Right forelimb (tissue), 1 donor: ENCODE results near the gene FBXL15.
A peak's percentile ranks its signal among the peaks of the same experiment; 100 is the strongest.

Experiments used
- DNase-seq: peaks from one replicate; pipeline ENCODE4 v3.0.0-alpha.2; 2018

FBXL15 gene

DNA sequence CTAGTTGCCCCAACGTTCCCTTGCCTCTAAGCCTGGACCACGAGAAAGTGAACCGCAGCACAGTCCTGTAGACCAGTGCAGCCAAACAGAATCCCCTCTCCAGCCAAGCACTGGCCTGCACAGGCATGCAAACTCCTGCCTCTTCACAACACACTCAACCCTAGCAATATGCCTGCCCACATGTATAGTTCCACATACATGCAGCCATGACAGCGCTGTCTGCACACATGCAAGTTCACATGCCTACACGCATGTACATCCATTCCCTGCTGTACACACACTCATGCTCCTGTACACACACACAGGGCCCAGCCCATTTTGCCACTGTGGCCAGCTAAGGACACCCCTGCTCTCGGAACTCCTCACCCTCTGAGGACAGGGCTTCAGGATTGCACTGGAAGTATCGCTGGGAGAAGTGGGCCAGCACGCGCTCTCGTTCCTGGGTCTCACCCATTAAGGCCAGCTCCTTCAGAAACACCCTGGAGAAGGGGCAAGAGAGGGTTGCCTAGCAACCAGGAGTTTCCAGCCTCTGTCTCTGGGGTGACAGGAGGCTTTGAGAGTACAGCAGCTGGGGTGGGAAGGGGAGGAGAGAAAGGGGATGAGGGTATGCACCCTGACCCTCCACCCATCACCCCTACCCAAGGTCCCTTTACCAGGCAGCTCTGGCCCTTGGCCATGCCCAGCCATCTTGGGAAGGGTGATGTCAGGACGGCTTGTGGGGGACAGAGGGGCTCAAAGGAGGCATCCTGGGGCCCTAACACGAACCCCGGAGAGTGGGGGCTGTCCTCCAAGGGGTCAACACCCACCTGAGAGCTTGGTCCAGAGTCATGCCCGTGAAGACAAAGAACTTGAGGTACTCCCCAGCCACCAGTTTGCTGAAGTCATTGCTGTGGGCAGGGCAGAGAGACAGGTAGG is 9.0 kb upstream of the FBXL15 start:
- DNase-seq, result no peak

DNA sequence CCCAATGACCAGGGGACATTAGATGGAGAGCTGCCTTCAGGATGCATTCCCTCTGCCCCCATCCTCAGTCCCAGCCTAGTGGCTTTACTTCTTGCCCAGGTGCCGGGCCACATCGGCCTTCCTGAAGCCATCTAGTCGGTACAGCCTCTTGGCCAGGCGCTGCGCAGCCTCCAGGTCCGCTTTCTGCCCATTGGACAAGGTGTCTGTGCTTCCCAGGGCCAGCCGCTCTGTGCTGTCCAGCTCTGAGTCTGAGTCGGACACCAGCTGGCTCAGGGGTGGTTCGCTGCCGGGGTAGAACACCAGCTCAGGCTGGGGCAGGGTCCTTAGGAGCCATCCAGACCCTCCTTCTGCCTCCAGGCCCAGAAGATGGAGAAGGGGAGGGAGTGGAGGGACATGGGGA is 8.3 kb upstream of the FBXL15 start:
- no peak for DNase-seq

DNA sequence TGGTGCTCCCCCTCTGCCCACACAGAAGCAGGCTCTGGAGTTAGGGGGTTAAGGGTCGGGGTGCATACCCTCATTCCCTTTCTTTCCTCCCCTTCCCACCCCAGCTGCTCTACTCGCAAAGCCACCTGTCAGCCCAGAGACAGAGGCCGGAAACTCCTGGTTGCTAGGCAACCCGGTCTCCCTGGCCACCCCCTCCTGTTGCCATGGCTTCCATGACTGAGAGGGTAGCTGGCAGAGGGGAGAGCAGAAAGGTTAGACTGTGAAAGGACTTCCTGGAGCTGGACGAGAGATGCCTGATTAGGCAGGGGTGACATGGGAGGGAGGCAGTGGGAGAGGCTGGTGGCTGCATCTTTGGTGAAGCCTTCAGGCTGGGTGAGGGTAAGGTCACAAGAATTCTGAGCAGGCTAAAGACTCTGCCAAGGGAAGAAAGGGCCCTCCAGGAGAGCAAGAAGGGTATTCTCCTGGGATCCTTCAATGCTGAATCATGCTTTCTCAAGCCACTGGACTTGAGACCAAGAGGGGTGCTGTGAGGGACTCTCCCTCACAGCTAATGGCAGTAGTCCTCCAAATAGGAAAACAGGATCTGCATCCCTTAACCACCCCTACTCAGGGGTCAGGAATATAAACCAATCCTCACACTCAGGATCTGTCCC is 7.5 kb upstream of the FBXL15 start:
- no peak for DNase-seq

DNA sequence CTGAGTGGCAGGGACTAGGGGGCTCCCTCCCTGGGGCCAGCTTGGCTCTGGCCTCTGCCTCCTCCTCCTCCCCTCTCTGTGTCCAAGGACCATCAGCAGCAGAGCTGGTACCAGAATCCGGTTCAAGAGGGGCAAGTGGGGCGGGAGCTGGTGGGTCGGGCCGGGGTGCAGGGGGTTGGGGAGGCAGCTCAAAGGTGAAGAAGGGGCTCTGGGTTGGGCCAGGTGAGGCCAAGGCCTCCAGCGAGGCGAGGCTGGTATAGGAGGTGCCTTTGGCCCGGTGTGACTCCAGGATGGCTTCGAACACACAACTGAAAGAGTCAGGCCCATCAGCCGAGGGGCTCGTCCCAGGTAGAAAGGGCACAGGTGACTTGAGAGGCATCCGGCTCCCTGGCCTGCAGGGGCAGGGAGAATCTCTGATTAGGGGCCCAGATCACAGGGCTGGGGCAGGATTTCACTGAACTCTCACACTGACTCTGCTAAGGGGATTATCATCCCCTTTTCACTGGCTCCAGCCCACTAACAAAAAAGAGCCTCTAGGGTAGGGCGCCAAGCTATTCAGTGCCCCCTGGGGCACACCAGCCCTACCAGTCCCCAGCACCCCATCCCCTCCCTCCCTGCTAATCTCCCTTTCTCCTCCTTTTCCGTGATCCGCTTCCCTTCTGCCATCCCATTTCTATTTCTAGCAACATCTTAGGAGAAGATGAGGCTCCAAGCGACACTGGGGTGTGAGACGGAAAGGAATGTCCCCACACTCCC is 6.7 kb upstream of the FBXL15 start:
- DNase-seq, result no peak

DNA sequence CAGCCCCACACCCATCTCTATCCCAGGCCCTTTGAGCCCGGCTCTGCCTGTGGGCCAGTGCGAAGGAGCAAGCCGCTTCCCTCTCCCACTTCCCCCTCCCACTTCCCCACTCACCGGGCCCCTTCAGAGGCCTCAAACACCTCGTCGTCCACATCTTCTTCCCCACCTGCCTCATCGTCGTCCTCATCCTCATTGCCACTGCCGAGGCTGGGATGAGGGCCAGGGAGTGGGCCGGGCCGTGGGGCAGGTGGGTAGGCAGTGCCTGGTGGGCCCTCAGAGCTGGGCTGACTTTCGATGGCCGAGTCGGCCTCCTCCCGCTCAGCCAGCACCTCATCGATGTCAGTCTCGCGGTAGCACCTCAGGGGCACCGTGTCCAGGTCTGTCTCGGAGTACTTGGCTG is 5.9 kb upstream of the FBXL15 start:
- DNase-seq, result no peak

DNA sequence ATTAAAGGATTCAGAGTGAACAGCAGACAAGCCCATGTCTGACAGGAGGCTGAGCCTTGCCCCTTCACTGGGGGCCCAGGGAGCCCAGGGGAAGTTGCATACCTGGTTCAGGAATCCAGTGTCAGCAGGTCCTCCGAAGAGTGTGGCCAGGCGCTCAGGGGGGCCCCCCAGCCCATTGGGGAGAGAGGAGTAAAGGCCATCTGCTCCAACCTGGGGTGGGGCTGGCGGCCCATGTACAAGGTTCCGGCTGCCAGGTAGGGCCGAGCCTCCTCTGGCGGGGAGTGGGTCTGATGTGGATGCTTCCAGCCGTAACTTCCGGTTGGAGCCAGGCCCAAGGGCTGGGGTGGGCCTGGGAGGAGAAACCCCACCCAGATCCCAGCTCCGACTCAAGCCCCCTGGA is 4.4 kb upstream of the FBXL15 start:
- DNase-seq, result no peak

DNA sequence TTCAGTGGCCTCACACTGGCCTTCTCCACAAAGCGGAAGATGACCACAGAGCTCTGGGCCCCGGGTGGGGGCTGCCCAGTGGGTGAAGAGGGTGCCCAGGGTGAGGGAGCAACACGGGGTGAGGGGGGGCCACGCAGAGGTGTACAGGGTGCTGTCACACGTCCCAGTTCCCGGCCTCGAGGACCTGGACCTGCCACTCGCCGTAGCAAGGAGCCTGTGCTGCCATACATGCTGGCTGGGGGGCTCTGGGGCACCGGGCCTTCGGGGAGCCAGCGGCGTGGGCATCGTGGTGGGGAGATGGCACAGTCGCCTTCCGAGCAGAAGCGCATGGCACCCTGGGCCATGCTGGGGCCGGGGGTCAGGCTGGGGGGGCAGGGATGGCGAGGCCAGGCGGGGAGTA is 3.9 kb upstream of the FBXL15 start:
- no peak for DNase-seq

DNA sequence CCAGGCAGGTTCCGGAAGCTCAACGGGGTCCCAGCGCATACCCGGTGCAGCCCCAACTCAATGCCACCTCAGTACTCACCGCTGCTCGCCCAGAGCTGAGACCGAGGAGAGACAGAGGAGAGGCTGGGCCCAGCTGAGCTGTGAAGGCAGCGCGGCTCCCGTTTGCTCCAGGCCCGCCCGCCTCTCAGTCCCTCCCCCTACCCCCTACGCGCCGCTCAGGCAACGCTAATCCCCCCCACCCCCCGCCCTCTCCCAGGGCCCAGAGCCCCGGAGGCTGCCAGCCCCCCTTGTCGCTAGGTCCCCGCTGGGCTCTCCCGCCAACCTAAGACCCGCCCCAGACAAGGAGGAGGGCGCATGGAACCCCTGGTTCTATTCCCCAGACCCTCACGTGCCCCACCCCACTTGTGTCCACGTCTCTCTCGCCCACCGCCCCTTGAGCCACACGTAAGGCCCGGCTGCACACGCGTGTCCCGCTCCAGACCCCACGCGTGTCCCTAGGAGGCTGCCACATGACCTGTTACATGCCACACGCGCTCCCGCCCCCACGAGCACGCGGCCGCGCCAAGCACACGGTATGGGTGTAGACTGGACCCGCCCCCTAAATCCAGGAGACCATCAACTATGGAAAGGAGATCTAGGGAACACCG is 1.9 kb upstream of the FBXL15 start, which contains the start of gene PSD:
PSD (minus strand) TSS at position 164 of the 647 bp plus-strand sequence. CDS start 1,747 bp downstream, outside the sequence.
- DNase-seq, result no peak

DNA sequence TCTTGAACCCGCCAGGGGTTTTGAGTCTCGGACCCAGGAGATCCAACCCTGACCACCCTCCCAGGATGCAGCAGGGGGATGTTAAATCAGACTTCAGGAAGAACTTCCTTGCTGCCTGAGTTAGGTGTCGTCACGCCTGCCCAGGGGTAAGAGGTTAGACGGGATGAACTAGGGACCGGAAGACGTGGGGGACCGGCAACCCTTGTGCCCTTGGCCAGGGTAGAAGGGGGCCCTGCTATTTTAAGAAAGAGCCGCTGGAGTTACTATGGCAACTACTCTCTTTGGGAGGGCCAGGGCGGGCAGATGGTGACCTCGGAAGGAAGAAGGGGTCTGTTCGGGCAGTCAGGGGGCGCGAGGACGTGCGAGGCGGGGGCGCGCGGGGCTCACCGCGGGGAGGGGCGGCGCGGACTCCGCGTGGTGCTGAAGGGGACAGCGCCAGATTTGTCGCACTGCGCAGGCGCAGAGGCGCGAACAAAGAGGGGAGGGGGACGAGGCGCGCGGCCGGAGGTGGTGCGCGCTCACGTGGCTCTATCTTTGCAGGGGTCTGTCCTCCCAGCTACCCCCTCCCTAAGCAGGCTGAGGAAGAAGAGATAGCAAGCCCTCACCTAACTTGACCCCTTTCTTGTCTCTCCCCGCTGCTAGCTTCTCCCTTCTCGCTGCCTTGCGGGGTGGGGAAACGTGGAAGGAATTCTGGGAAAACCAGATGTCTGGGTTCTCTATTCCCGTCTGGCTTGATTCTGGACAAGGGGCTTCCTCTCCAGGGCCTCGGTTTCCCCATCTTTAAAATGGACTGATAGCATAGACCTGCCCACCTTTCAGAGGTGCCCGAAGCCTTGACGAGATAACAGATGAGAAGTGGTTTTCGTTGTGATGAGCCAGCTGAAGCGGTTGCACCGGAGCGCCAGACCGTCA is 1.1 kb upstream of the FBXL15 start:
- peak; percentile 79 for DNase-seq

DNA sequence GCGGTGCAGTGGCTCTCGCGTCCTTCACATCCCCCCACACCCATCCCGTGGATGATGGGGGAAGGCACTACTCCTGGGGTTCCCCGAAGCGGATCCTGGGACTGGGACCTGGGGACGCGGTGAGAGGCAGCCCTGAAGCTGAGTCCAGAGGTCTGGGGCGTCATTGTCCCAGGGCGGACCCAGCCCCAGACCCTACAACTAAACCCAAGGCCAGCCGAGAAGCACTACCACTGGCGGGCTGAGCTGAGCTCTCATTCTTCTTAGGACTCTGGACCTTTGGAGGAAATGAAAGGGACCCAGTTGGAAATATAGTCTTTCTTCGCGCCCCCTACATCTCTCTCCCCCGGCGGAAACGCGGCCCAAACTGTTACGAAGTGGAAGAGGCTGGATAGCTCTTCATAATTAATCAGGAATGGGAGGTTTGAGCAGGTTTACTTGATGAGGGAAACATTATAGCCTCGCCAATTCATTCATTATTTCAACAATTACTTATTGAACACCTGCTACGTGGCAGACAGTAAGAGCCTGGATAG is 389 bp upstream of the FBXL15 start:
- no peak for DNase-seq

DNA sequence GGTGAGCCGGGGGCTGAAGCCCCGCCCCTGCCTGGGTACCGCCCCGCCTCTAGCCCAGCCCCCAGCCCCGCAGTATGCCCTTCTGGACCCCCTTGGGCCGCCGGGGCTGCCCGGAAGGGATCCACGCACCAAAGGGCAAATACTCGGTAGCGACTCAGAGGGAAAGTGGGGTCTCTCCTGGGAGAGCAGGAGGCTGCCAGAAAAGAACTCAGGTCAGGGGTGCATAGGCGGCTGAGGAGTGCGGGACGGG is 796 bp downstream of the FBXL15 start:
- no peak for DNase-seq

DNA sequence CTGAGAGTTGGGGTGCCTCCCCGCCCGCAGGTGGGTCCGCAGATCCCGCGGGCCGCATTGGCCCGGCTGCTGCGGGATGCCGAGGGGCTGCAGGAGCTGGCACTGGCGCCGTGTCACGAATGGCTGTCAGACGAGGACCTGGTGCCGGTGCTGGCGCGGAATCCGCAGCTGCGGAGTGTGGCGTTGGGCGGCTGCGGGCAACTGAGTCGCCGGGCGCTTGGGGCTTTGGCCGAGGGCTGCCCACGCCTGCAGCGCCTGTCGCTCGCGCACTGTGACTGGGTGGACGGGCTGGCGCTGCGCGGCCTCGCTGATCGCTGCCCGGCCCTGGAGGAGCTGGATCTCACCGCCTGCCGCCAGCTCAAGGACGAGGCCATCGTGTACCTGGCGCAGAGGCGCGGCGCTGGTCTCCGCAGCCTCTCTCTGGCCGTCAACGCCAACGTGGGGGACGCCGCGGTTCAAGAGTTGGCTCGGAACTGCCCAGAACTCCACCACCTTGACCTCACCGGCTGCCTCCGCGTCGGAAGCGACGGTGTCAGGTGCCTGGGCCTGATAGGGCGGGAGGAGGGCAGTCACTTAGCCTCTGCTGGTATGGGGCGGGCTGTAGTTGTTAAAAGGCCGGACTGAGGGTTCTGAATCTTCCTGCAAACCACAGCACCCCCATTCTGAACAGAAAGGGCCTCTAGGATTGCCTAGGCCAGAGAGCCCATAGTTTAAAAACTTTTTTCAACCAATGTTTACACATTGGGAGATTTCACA is 1.3 kb downstream of the FBXL15 start:
- DNase-seq, result peak; percentile 38

DNA sequence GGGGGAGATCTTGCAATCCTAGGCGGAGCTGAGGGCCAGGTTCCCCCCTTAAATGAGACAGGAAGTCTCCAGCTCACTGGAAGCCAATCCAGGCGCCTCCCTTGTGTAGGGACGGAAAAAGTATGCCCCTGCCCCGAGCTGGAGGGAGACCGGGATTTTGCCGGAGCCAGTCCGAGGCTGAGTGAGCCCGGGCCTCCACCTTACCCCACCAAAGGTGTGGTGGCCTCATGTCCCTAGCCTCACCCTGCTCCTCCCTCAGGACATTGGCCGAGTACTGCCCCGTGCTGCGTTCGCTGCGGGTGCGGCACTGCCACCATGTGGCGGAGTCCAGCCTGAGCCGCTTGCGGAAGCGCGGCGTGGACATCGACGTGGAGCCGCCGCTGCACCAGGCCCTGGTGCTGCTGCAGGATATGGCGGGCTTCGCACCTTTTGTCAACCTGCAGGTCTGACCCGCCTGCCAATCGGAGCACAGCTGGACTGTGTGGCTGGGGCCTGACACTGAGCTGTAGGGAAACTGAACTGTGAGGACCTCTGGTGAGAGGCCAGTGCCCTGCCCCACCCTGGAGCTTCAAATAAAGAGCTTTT is 2.0 kb downstream of the FBXL15 start:
- peak; percentile 78 for DNase-seq

DNA sequence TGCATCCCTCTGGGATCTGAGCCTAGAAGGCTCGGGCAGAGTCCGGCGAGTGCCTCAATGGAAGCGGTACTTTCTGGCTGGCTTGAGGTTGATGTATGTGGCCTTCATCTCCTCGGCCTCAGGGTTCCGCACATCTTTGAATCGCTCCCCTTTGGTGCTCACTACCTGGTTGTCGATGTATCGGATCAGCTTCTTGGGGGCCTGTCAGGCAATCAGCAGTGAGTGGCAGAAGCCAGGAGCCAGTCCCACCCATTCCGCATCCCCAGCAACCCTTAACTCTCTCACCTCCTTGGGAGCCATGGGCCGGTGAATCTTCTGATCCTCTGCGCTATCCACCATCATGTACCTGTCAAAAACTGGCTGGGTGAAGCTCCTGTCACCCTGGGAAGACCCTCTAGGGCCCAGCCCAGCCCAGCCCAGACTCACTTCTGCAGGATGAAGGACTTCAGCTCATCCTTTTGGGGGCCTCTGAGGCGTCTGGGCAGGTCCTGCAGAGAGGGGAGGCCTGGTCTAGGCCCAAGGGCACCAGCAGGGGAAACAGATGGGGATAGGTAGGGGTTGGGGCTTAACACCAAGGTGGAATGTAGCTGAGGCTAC is 2.8 kb downstream of the FBXL15 start:
- no peak for DNase-seq

DNA sequence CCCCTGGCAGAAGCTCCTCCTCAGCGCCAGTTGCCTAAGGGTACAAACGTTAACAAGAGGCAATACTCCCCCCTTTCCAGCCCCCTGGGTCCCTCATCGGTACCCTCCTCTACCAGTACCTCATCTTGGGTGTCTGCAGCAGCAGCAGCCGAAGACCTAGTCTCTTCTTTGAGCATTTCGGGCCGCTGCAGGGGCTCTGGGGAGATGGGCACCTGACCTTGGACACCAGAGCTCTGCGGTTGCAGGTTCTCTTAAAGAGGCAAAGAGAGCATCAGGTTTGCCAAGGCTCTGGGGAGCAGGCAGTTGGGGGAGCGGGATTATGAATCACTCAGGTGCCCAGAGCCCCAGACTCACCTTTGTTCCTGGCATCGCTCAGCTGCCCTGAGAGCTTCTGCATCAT is 3.5 kb downstream of the FBXL15 start:
- no peak for DNase-seq

DNA sequence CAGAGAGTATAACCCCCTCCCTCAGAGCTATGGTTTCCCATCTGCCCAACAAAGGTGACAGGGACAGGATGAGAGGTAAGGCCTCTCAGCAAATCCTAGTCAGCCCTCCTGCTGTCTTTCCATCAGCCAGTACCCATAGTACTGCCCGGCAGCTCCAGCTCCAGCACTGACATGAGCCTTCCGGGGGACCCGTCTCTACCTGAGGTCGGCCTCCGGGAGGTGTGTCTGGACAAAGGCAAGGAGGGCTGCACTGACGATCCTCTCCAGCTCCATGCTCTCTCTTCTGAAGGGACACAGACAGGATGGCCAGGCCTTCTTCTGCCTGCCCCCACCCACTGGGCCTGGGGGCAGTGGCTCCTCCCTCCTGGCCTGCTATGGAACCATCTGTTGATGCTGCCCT is 4.3 kb downstream of the FBXL15 start:
- DNase-seq, result no peak

DNA sequence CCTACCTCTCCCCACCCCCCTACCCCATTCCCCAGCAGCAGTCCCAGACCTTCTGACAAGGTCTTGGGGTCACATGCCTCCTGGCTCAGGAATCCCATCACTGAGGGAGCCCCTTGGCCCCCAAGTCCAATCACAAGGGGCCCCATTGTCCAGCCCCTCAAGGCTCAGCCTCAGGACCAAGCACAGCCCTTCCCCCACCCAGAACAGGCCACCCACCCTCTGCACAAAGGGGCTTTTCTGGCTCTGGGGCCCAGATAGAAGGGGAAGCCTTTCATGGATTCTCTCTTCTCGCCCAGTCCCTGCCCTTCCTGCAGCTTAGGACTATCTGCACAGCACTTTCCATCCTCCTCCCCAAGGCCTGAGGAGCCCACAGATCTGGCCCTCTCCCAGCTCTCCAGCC is 4.8 kb downstream of the FBXL15 start:
- DNase-seq, result no peak

DNA sequence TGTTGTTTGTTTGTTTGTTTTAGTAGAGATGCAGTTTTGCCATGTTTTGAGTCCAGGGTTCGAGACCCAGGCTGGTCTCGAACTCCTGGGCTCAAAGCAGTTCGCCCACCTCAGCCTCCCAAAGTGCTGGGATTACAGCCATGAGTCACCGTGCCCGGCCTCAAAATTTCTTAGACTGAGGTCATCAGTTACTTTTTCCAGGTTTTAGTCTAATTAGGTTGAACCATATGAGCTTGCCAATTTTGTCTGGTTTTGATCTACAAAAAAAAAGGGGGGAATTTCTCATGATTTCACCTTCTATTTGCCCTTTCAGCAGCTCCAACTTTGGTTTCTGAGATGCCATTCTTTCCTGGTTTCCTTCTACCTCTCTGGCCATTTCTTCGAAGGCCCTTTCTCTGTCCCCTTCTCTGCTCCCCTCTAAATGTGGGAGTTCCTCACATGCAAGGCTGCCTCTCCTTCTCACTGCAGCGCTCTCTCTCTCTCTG is 6.2 kb downstream of the FBXL15 start:
- DNase-seq, result no peak

DNA sequence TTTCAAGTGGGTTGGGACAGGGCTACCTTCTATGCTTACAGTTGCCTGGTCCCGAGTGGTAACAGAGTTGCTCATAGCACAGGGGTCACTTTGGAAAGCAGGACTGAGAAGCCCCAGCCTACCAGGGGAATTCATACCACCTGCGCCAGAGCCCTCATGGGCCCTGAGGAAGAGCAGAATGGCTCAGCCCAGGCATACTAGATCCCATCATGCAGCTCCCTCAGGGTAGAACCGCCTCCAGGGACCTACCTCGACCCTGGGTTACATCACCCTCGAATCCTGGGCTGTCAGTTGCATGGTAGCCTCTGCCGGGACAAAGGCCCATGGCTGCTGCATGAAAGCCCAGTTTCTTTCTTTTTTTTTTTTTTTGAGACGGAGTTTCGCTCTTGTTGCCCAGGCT is 8.8 kb downstream of the FBXL15 start:
- DNase-seq, result no peak

DNA sequence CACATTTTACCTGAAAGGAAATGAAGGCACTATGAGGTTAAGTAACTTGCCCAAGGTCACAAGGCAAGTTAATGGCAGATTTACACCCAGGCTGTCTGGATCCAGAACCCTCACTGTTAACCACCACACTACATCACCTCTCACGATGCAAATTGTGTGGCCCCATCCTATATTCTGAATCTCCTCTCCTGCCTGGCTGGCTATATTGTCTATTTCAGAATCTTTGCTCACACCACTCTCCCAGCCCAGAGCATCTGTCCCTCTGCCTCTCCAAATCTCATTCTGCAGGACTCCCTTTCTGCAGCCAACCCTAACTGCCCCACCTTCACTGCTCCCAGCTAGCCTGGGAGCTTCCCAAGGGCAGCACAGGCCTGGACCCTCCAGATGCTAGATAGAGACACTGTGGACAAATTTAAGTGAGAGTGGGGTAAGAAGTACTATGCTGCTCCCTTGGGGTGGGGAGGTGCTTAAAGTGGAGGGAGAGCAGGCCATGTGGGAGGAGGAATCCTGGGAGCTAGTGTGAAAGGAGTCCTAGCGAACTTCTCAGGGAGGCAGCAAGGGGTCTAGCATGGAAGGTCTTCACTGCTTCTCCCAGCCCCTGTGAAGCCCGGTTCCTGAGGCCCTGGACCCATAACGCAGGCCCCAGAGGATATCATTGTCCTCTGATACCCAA is 11.0 kb downstream of the FBXL15 start:
- no peak for DNase-seq
